RWPE2 (cell line): Measurements from ENCODE around the gene MAP7.
"Not testable (repeated sequence)": the region's sequence is repeated elsewhere in the genome, so short reads cannot be mapped to it uniquely, and the experiment has no call there.

Experiments used
- ATAC-seq: fragments of 200-7000 bp; cut with Tn5 transposase; 3 replicates; pipeline ENCODE4 v1.9.1; 2021; ENCODE audit warnings: low read depth
- DNase-seq: peaks from one replicate; pipeline ENCODE4 v3.0.0-alpha.2; 2020; ENCODE audit warnings: low spot score
- H3K27ac ChIP-seq: fragments of 450-650 bp; 2 replicates; pipeline ENCODE4 v1.5.1; 2017; ENCODE audit warnings: mild to moderate bottlenecking; ENCODE audit not compliant: poor library complexity, severe bottlenecking
- H3K27me3 ChIP-seq: fragments of 250-450 bp; sonication (Bioruptor Pico); 2 replicates; pipeline ENCODE4 v1.5.1; 2021; ENCODE audit warnings: mild to moderate bottlenecking, moderate library complexity; ENCODE audit not compliant: insufficient read depth, poor library complexity, severe bottlenecking
- H3K36me3 ChIP-seq: fragments of 250-450 bp; sonication (Bioruptor Pico); 2 replicates; pipeline ENCODE4 v1.5.1; 2020; ENCODE audit warnings: low read depth, mild to moderate bottlenecking, moderate library complexity
- H3K4me1 ChIP-seq: fragments of 250-450 bp; sonication (Bioruptor Pico); 2 replicates; pipeline ENCODE4 v1.5.1; 2021; ENCODE audit warnings: mild to moderate bottlenecking, moderate library complexity; ENCODE audit not compliant: insufficient read depth, poor library complexity, severe bottlenecking
- H3K4me3 ChIP-seq: fragments of 250-450 bp; sonication (Bioruptor Pico); 2 replicates; pipeline ENCODE4 v1.5.1; 2021; ENCODE audit warnings: mild to moderate bottlenecking, moderate library complexity; ENCODE audit not compliant: severe bottlenecking
- H3K9me3 ChIP-seq: fragments of 250-450 bp; sonication (Bioruptor Pico); 2 replicates; pipeline ENCODE4 v1.5.1; 2021; ENCODE audit warnings: mild to moderate bottlenecking, moderate library complexity; ENCODE audit not compliant: severe bottlenecking
- CTCF ChIP-seq: fragments of 450-650 bp; IDR thresholded peaks from one replicate; pipeline ENCODE4 v1.5.1; 2017; ENCODE audit warnings: mild to moderate bottlenecking, moderate library complexity; ENCODE audit not compliant: poor library complexity, severe bottlenecking

Gene MAP7

GRCh38 chr6:136383268-136383937, 166.8 kb downstream of the MAP7 start:
- Histone ChIP-seq H3K9me3 (no peaks in the 10 kb centered on the region), H3K4me1 (no peaks in the 10 kb centered on the region), H3K27ac (no peak overlapping the region), H3K36me3 (peaks cover 16% of the 10 kb centered on the region; the same call in 1 of the 2 replicates), H3K27me3 (no peaks in the 10 kb centered on the region), H3K4me3 (no peak overlapping the region)
- ATAC-seq (no peak), DNase-seq (no peak)
- no peak for TF ChIP-seq CTCF

- H3K4me3 ChIP-seq: no peak overlapping the region
- TF ChIP-seq CTCF: no peak
- no peak overlapping the region for H3K27ac ChIP-seq
- H3K36me3 ChIP-seq: peaks cover 16% of the 10 kb centered on the region; the same call in 1 of the 2 replicates
- no peaks in the 10 kb centered on the region for H3K4me1 ChIP-seq
- DNase-seq: no peak
- no peak for ATAC-seq
- no peaks in the 10 kb centered on the region for H3K27me3 ChIP-seq
- no peaks in the 10 kb centered on the region for H3K9me3 ChIP-seq
Observed at GRCh38 chr6:136382676-136383252, 167.5 kb downstream of the MAP7 start.

- no peaks in the 10 kb centered on the region for H3K4me1 ChIP-seq
- no peaks in the 10 kb centered on the region for H3K27me3 ChIP-seq
- no peaks in the 10 kb centered on the region for H3K9me3 ChIP-seq
- no peak overlapping the region for H3K27ac ChIP-seq
- DNase-seq: no peak
- H3K4me3 ChIP-seq: no peak overlapping the region
- peak; percentile 51 for TF ChIP-seq CTCF
- ATAC-seq: no peak
- peaks cover 13% of the 10 kb centered on the region; the same call in 1 of the 2 replicates for H3K36me3 ChIP-seq
Observed at GRCh38 chr6:136378888-136379287, 171.3 kb downstream of the MAP7 start.

- H3K4me3 ChIP-seq, H3K9me3 ChIP-seq, H3K4me1 ChIP-seq, ATAC-seq, H3K27ac ChIP-seq, H3K36me3 ChIP-seq, DNase-seq, H3K27me3 ChIP-seq: not testable (repeated sequence)
Observed at GRCh38 chr6:136375836-136376235, 174.4 kb downstream of the MAP7 start.

GRCh38 chr6:136371959-136372358, 178.3 kb downstream of the MAP7 start:
- ATAC-seq (no peak), DNase-seq (no peak)
- no peaks in the 10 kb centered on the region for H3K4me1 ChIP-seq
- TF ChIP-seq CTCF: no peak
- no peaks in the 10 kb centered on the region for H3K9me3 ChIP-seq
- 0 out of 2 replicates have a peak, but pooled peaks cover 1% of the 10 kb centered on the region for H3K36me3 ChIP-seq
- H3K27me3 ChIP-seq: no peaks in the 10 kb centered on the region
- H3K4me3 ChIP-seq: no peak overlapping the region
- H3K27ac ChIP-seq: no peak overlapping the region
